ENCODE data around the gene LPP.
"Not testable (repeated sequence)": the region's sequence is repeated elsewhere in the genome, so short reads cannot be mapped to it uniquely, and the experiment has no call there.

Gene LPP

DNA sequence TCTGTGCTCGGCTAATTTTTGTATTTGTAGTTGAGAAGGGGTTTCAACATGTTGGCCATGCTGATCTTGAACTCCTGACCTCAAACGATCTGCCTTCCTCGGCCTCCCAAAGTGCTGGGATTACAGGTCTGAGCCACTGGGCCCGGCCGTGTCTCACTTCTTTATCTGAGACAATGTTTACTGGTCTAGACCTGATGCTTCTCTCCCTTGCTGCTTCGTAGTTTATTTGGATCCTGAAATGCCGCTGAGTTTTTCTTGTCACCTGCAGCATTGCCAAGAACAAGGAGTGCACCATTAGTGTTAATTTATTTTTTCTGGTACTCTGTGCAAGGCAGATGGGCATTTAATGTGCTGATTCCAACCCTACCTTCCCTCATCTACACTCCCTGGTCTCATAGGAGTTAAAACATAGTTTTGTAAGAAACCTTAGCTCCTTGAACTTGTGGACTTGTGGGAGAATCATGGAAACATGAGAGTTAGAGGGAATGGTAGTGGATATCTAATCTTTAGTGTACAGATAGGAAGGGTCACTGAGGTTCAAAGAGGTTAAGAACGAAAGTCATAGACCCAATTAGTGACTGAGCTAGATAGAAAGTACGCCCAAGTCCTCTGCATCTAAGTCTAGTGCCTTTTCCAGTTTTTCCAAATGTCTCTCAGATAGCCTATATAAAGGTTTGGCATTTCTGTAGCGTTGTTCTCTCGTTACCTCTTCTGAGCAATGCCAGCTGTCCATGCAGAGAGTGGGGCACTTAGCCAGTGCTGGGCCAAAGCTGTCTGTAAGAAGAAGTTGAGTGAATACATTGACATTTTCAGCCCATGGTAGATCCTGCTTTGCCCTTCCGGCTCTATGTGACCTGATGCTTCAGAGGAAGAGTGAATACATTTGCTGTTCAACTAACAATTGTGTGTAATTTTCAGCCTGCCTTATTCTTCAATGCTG, 244.1 kb downstream of the LPP start:
- no peak for DNase-seq (ENCODE audit: low read depth in 2 of 2)

DNA sequence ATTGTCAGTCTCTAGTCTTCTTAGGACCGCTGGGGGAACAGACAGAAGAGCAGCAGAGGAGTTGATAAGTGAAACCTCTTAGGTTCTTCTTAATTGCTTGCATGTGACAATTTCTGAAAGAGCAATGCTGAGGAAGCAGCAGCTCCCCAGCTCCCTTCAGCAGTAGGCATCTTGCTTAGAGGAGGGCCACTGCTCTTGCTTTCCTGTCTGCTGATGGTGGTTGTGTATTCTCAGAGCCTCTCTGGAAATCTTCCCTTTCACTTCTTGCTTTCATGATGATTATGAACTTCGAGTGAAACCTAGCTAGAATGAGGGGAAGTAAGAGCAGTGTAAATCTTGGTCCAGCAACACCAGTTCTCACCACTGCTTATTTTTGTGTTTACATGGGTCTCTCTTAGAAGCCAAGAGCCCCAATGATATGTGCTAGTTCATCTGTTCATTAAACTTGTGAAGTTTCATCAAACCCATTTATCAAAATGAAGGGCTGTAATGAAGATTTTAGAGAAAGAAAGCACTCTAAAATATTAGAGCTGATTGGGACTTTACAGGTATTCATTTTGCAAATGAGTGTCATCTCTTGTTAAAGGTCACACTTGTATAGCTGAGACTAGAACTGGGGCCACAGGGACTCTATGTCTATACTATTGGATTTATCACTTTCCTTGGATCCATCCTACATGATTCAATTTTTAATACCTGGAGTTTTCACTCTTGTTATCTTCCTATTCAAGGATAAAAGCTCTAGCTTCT, 246.7 kb downstream of the LPP start:
- DNase-seq (ENCODE audit: low read depth in 2 of 2) = no peak

DNA sequence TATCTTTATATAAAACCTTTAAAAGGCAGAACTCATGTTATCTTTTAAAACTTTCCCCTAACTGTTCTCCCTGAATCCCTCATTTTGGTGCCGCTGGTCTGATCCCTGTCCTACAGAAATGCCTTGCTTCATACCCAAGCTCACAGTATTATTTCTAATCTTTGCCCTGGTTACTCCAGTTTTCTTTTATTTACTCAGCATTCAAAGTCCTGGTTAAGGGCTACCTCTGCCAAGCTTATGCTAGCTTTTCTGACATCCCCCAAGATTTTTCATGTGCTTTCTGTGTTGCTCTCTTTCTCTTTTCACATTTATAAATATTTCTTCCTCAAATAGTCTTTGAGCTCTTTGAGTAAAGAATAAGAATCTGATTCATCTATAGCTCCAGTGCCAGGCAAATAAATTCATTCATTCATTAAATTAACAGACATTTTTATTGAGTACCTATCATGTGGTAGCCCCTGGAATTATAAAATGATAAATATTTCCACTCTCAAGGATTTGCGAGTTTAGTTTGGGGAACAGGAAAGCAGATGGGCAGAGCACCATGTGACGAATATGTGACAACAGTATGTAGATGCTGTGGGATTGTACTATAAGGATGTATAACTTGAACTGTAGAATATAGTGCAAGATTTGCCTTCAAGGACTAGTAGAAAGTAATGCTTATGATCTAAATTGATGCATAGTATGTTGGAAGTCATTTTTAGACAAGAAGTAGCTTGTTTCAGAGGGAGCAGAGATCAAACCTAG, 247.5 kb downstream of the LPP start:
- no peak for DNase-seq (ENCODE audit: low read depth in 2 of 2)

DNA sequence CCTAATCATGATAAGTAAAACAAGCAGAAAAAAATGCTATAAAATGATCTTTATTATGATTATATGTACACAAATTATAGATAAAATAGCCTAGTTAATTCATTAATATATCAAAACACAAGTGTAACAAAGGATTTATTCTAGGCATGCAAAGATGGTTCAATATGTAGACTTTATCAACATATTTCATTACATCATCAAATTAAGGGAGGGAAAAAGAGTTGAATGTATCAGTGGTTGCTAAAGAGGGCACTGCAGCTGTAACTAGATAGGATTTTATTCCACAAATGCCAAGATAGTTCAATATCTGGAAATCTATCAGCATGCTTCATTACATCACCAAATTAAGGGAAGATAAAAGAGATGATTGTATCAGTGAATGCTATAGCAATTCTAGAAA, 248.3 kb downstream of the LPP start:
- no peak for DNase-seq (ENCODE audit: low read depth in 2 of 2)

GRCh38 chr3:188403404-188403803, 249.4 kb downstream of the LPP start:
- no peak for DNase-seq (ENCODE audit: low read depth in 2 of 2)

DNA sequence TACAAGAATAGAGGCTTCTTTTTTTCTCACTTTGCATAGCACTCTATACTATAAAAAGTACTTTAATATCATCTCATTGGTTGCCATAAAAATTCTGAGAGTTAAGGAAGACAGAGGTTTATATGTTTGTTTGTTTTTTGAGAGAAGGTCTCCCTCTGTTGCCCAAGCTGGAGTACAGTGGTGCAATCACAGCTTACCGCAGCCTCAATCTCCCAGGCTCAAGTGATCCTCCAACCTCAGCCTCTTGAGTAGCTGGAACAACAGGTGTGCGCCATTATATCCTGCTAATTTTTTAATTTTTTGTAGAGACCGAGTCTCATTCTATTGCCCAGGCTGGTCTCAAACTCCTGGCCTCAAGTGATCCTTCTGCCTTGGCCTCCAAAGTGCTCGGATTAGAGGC, 250.2 kb downstream of the LPP start:
- DNase-seq (ENCODE audit: low read depth in 2 of 2) = no peak

DNA sequence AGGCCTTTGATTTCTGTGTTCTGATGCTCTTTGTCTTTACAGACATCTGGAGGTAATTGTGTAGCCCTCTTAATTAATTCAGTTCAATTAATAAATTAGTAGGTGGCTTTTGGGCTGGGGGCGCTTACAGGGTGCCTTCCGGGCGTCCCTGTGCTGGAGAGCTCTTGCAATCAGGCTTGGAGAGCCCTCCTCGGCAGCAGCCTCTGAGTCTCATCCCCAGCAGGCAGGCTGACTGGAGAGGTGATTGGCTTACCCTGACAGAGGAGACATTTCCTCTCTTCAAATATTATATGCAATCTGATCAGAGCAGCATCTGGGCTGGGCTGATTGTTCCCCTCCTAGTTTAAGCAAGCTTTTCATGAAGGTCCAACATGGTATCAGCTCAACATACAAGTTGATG, 250.7 kb downstream of the LPP start:
- no peak for DNase-seq (ENCODE audit: low read depth in 2 of 2)

GRCh38 chr3:188407158-188407880, 253.4 kb downstream of the LPP start:
- no peak for DNase-seq (ENCODE audit: low read depth in 2 of 2)

DNA sequence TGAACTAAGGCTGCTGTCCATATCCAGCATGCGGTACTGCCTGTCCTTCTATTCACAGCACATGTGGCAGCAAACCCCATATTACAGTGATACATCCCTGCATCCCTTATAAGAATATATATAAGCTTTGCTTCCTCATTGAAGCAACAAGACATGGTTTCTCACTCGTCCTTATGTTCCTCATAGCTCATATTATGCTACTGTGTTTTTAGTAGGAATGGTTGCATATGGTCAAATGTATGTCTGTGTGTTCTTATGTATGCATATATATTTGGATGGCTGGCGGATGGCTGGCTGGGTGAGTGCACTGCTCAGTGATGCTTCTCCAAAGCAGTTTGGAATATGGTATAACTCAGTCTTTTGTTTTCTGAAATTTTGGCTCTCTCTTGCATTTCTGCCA, 254.9 kb downstream of the LPP start:
- no peak for DNase-seq (ENCODE audit: low read depth in 2 of 2)

- no peak for DNase-seq (ENCODE audit: low read depth in 2 of 2)
Measured at GRCh38 chr3:188411750-188412149, 257.8 kb downstream of the LPP start.

- DNase-seq (ENCODE audit: low read depth in 2 of 2) = no peak
Measured at GRCh38 chr3:188415196-188415595, 261.2 kb downstream of the LPP start.

DNA sequence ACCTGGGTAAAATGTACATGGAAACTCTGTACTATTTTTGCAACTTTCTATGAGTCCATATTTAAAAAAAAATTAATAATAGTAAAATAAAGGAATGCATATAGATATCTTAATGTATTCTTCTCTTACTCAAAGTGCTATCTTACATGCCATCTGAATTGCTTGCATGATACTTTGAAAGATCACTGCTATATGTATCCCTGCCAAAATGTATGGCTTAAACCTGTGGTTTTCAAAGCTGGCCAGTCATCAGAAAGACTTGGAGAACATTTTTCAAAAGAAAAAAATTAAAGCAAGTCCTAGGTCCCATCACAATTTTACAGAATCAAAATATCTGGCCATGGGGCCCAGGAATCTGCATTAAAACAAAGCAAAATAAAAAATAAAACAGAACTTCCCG, 262.1 kb downstream of the LPP start:
- no peak for DNase-seq (ENCODE audit: low read depth in 2 of 2)

GRCh38 chr3:188417271-188417696, 263.3 kb downstream of the LPP start:
- DNase-seq (ENCODE audit: low read depth in 2 of 2) = no peak

- no peak for DNase-seq (ENCODE audit: low read depth in 2 of 2)
Measured at GRCh38 chr3:188417766-188418165, 263.8 kb downstream of the LPP start.

GRCh38 chr3:188421151-188421821, 267.3 kb downstream of the LPP start:
- DNase-seq (ENCODE audit: low read depth in 2 of 2) = no peak

- no peak for DNase-seq (ENCODE audit: low read depth in 2 of 2)
Measured at GRCh38 chr3:188421836-188422540, 268.0 kb downstream of the LPP start.

DNA sequence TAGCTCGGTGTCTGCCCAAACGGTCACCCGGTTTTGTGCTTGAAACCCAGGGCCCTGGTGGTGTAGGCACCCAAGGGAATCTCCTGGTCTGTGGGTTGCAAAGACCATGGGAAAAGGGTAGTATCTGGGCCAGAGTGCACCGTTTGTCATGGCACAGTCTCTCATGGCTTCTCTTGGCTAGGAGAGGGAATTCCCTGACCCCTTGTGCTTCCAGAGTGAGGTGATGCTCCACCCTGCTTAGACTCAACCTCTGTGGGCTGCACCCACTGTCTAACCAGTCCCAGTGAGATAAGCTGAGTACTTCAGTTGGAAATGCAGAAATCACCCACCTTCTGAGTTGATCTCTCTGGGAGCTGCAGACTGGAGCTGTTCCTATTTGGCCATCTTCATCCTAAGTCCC, 274.0 kb downstream of the LPP start:
- not testable (repeated sequence) for DNase-seq (ENCODE audit: low read depth in 2 of 2)

- DNase-seq (ENCODE audit: low read depth in 2 of 2) = no peak
Measured at GRCh38 chr3:188431040-188431439, 277.1 kb downstream of the LPP start.

DNA sequence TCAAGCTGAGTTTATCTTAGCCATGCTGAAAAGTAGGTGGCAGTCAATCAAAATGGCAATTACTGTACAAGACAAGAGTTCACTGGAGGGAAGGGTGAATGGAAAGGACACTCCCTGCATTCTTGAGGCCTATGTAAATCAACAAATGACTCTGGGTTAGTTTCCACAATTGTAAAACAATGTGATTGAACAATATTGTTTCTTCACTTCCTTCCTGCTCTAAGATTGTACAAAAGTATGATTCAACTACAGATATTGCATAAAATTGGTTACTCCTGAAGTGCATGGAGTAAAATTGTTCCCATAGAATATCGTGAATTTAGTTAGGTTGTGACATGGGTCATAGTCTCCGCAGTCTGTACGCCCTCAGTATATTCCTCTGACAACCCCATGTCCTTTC, 277.6 kb downstream of the LPP start:
- no peak for DNase-seq (ENCODE audit: low read depth in 2 of 2)

- no peak for DNase-seq (ENCODE audit: low read depth in 2 of 2)
Measured at GRCh38 chr3:188432802-188433520, 279.0 kb downstream of the LPP start.

Data from stimulated activated CD4-positive, alpha-beta T cell treated with anti-CD3 and anti-CD28 coated beads, Interleukin-15, amount 100 ng/mL, for 48 hours (primary cell).